Liver (tissue), 9 donors: ENCODE measurements around the gene KIFC3. TPM values are rescaled to one million over a fixed set of nuclear protein-coding genes. Genes with fewer than 3 reads are reported as not detected.

Experiments
- DNase-seq: peaks from one replicate; pipeline ENCODE4 v3.0.0-alpha.2; 2017; ENCODE audit warnings: low spot score
- H3K27ac ChIP-seq, 2 donors: one replicate each; pipeline ENCODE4 v1.7.0; 2013; ENCODE audit warnings: inconsistent platforms in 2 of 2, low read length in 2 of 2, control low read depth in 1 of 2, low read depth in 1 of 2, mild to moderate bottlenecking in 1 of 2
- H3K27me3 ChIP-seq, 4 donors: one replicate each; pipeline versions ENCODE4 v1.6.1 to v1.7.0; 2013; ENCODE audit warnings: low read length in 3 of 4, inconsistent platforms in 1 of 4, mild to moderate bottlenecking in 1 of 4, moderate library complexity in 1 of 4; ENCODE audit not compliant: control insufficient read depth in 4 of 4, insufficient read depth in 4 of 4
- H3K36me3 ChIP-seq, 4 donors: one replicate each; pipeline versions ENCODE4 v1.6.1 to v1.7.0; 2013; ENCODE audit warnings: low read length in 3 of 4, mild to moderate bottlenecking in 3 of 4, low read depth in 1 of 4, moderate library complexity in 1 of 4; ENCODE audit not compliant: control insufficient read depth in 4 of 4, insufficient read depth in 3 of 4
- H3K4me1 ChIP-seq, 4 donors: one replicate each; pipeline versions ENCODE4 v1.6.1 to v1.7.0; 2013; ENCODE audit warnings: low read length in 3 of 4, mild to moderate bottlenecking in 3 of 4, moderate library complexity in 1 of 4; ENCODE audit not compliant: control insufficient read depth in 4 of 4, insufficient read depth in 4 of 4
- H3K4me3 ChIP-seq, 3 donors: one replicate each; pipeline versions ENCODE4 v1.6.1 to v1.7.0; 2013; ENCODE audit warnings: low read length in 3 of 3, control low read depth in 1 of 3, low read depth in 1 of 3, mild to moderate bottlenecking in 1 of 3
- H3K9ac ChIP-seq, 2 donors: one replicate each; pipeline ENCODE4 v1.7.0; 2013; ENCODE audit warnings: low read length in 2 of 2, mild to moderate bottlenecking in 2 of 2, moderate library complexity in 2 of 2, control low read depth in 1 of 2, low read depth in 1 of 2
- H3K9me3 ChIP-seq, 4 donors: one replicate each; pipeline versions ENCODE4 v1.6.1 to v1.7.0; 2013; ENCODE audit warnings: low read length in 3 of 4; ENCODE audit not compliant: control insufficient read depth in 4 of 4
- EGR1 ChIP-seq, 2 donors: IDR thresholded peaks; 2 replicates each; pipeline ENCODE4 v1.6.1; 2016 to 2018; ENCODE audit warnings: antibody characterized with exemption in 2 of 2, low read depth in 2 of 2
- FOXA1 ChIP-seq: IDR thresholded peaks from 2 replicates; pipeline ENCODE4 v1.6.1; 2016; ENCODE audit warnings: antibody characterized with exemption
- FOXA2 ChIP-seq: IDR thresholded peaks from 2 replicates; pipeline ENCODE4 v1.6.1; 2016; ENCODE audit warnings: antibody characterized with exemption
- GABPA ChIP-seq, 2 donors: IDR thresholded peaks in 1 of 2; conservative IDR thresholded peaks in 1 of 2; 2 replicates each; pipeline ENCODE4 v1.6.1; 2016; ENCODE audit warnings: antibody characterized with exemption in 2 of 2, mild to moderate bottlenecking in 1 of 2, moderate library complexity in 1 of 2
- HNF4A ChIP-seq, 2 donors: conservative IDR thresholded peaks; 2 replicates each; pipeline ENCODE4 v1.6.1; 2016; ENCODE audit warnings: antibody characterized with exemption in 2 of 2, mild to moderate bottlenecking in 2 of 2
- JUND ChIP-seq, 2 donors: IDR thresholded peaks; 2 replicates each; pipeline ENCODE4 v1.6.1; 2016; ENCODE audit warnings: antibody characterized with exemption in 2 of 2
- RAD21 ChIP-seq, 2 donors: IDR thresholded peaks; 2 replicates each; pipeline ENCODE4 v1.6.1; 2016; ENCODE audit warnings: antibody characterized with exemption in 2 of 2, mild to moderate bottlenecking in 2 of 2
- SP1 ChIP-seq: IDR thresholded peaks from 2 replicates; pipeline ENCODE4 v1.6.1; 2018; ENCODE audit warnings: antibody characterized with exemption, mild to moderate bottlenecking
- WGBS: extraction: QIAGEN DNeasy Blood & Tissue Kit; methylation state at CpG from one replicate; pipeline ENCODE4 v1.1.7; 2013; 5-methylcytosine and 5-hydroxymethylcytosine counted together
- polyA plus RNA-seq, 2 donors: library from polyadenylated mRNA; stranded (reverse) in 1 of 2; unstranded in 1 of 2; fragments of 200-250 nt in 1 of 2; fragments of >200 nt in 1 of 2; fragmentation: Nextera tagmentation in 1 of 2; extraction: Ambion mirVana in 1 of 2; gene quantifications; one replicate each; pipeline versions ENCODE4 v1.2.1 to v1.2.3, GENCODE V29; 2013 to 2015
- total RNA-seq, 2 donors: library from RNA; depleted of rRNA; stranded (reverse); fragments of >200 nt; gene quantifications; one replicate each; pipeline ENCODE4 v1.2.3, GENCODE V29; 2014
- TF ChIP-seq, protein P1 (sequence below): fragments of 150-350 bp; IDR thresholded peaks from 2 replicates; pipeline ENCODE4 v1.5.1; 2017; ENCODE audit warnings: improper control_type of control experiment, low read depth, low read length; ENCODE audit not compliant: missing input control
- TF ChIP-seq, protein P2 (sequence below): IDR thresholded peaks from 2 replicates; pipeline ENCODE4 v1.6.1; 2016; ENCODE audit warnings: antibody characterized with exemption
- TF ChIP-seq, protein P3 (sequence below): IDR thresholded peaks from 2 replicates; pipeline ENCODE4 v1.6.1; 2016; ENCODE audit warnings: antibody characterized with exemption
- TF ChIP-seq, protein P4 (sequence below): IDR thresholded peaks from 2 replicates; pipeline ENCODE4 v1.6.1; 2016; ENCODE audit warnings: antibody characterized with exemption, mild to moderate bottlenecking
- donor health status: healthy.
- donor health status: healthy.
- donor health status: healthy.
- donor health status: healthy.
- donor health status: healthy.

Gene KIFC3
- total and polyA plus RNA-seq, 4 donors, result 16.5 to 103 (median 27.4) TPM

DNA sequence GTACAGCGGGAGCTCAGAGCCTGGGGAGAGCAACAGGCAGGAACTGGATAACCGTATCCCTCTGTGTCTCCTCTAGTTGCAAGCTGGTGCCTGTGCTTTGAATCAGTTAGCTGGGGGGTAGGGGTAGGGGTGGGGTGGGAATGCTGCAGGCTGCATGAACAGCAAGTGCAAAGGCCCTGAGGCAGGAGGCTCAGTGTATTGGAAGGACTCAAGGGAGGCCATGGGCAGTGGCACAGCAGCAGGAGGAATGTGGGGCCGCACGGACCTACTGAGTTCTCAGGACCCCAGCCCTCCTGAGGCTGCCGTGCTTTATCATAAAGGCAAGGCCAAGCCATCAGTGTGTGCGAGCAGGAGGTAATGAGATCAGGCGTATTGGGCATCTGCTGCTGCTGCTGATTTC, 63.4 kb downstream of the KIFC3 start (continued):
- TF ChIP-seq GABPA (IDR thresholded peaks at IDR 0.05 in 1 of 2, conservative IDR thresholded peaks at IDR 0.05 in 1 of 2) (no peak), HNF4A (conservative IDR thresholded peaks at IDR 0.05) (no peak), SP1 (no peak)
- TF ChIP-seq, protein P1, sequence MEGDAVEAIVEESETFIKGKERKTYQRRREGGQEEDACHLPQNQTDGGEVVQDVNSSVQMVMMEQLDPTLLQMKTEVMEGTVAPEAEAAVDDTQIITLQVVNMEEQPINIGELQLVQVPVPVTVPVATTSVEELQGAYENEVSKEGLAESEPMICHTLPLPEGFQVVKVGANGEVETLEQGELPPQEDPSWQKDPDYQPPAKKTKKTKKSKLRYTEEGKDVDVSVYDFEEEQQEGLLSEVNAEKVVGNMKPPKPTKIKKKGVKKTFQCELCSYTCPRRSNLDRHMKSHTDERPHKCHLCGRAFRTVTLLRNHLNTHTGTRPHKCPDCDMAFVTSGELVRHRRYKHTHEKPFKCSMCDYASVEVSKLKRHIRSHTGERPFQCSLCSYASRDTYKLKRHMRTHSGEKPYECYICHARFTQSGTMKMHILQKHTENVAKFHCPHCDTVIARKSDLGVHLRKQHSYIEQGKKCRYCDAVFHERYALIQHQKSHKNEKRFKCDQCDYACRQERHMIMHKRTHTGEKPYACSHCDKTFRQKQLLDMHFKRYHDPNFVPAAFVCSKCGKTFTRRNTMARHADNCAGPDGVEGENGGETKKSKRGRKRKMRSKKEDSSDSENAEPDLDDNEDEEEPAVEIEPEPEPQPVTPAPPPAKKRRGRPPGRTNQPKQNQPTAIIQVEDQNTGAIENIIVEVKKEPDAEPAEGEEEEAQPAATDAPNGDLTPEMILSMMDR, result no peak

DNA sequence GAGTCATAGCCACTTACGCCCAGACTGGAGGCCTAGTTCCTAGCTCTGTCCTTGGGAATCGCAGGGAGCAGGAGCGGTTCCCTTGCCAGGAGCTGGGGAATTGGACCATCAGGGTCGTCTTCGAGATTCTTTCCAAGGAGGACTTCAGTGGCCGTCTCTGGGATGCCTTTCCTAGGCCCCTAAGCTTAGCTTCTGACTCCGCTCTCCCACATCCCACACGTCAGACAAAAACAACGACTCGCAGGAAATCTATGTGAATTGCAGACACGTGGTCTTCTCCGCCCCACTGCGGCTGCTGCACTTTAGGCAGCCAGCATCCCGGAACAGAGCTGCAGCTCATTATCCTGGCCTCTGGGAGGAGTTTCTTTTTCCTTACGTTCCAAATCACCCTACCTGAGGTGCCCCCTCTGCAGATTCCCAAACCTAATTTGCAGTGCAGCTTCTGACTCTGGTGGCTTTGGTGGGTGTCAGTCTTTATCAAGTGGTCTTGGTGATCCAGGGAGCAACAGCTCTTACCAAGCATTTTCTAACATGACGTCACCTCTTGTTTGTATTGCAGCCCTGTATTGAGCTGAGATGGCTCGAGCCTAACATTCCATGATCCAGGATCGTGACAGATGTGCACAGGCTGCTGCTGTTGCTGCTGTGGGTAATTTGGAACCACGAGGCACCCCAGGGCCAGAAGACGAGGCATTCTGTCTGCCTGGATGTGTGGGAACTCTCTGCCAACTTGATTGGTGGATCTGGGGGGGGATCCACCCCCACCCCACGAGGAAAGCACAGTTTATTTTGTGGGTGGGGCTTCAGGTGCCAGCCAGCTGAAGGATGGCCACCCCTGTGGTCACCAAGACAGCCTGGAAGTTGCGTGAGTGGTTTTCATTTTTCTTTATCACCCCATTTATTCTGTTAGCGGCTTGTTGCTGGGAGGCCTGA, 65.6 kb downstream of the KIFC3 start:
- Histone ChIP-seq H3K27ac (peak overlapping the region; percentile 55 to 66), H3K4me3 (peak overlapping the region; percentile 65 to 91 (median 84)), H3K27me3 (no peaks in the 10 kb centered on the region), H3K9me3 (no peaks in the 10 kb centered on the region), H3K9ac (peak overlapping the region; percentile 35 to 37), H3K4me1 (peaks cover 8 to 22% (median 18%) of the 10 kb centered on the region in 4 donors), H3K36me3 (no peaks in the 10 kb centered on the region)
- peak; percentile 49 for DNase-seq
- TF ChIP-seq EGR1 (IDR thresholded peaks at IDR 0.05; ENCODE audit: low read depth in 2 of 2) (no peak), HNF4A (conservative IDR thresholded peaks at IDR 0.05) (no peak), RAD21 (IDR thresholded peaks at IDR 0.05) (peak in 1 of 2 donors; percentile 46), SP1 (peak; percentile 27), FOXA2 (no peak), GABPA (IDR thresholded peaks at IDR 0.05 in 1 of 2, conservative IDR thresholded peaks at IDR 0.05 in 1 of 2) (no peak), FOXA1 (no peak), JUND (IDR thresholded peaks at IDR 0.05) (peak; percentile 71 to 87)
- TF ChIP-seq, protein P2, sequence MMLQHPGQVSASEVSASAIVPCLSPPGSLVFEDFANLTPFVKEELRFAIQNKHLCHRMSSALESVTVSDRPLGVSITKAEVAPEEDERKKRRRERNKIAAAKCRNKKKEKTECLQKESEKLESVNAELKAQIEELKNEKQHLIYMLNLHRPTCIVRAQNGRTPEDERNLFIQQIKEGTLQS, result peak; percentile 28
- TF ChIP-seq, protein P3, sequence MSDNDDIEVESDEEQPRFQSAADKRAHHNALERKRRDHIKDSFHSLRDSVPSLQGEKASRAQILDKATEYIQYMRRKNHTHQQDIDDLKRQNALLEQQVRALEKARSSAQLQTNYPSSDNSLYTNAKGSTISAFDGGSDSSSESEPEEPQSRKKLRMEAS, result no peak
- TF ChIP-seq, protein P4, sequence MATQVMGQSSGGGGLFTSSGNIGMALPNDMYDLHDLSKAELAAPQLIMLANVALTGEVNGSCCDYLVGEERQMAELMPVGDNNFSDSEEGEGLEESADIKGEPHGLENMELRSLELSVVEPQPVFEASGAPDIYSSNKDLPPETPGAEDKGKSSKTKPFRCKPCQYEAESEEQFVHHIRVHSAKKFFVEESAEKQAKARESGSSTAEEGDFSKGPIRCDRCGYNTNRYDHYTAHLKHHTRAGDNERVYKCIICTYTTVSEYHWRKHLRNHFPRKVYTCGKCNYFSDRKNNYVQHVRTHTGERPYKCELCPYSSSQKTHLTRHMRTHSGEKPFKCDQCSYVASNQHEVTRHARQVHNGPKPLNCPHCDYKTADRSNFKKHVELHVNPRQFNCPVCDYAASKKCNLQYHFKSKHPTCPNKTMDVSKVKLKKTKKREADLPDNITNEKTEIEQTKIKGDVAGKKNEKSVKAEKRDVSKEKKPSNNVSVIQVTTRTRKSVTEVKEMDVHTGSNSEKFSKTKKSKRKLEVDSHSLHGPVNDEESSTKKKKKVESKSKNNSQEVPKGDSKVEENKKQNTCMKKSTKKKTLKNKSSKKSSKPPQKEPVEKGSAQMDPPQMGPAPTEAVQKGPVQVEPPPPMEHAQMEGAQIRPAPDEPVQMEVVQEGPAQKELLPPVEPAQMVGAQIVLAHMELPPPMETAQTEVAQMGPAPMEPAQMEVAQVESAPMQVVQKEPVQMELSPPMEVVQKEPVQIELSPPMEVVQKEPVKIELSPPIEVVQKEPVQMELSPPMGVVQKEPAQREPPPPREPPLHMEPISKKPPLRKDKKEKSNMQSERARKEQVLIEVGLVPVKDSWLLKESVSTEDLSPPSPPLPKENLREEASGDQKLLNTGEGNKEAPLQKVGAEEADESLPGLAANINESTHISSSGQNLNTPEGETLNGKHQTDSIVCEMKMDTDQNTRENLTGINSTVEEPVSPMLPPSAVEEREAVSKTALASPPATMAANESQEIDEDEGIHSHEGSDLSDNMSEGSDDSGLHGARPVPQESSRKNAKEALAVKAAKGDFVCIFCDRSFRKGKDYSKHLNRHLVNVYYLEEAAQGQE, result no peak
- WGBS, result 19% methylated on average over 23 of the region's 23 CpGs
